ENCODE results near the gene PRKAG2.

Gene PRKAG2

DNA sequence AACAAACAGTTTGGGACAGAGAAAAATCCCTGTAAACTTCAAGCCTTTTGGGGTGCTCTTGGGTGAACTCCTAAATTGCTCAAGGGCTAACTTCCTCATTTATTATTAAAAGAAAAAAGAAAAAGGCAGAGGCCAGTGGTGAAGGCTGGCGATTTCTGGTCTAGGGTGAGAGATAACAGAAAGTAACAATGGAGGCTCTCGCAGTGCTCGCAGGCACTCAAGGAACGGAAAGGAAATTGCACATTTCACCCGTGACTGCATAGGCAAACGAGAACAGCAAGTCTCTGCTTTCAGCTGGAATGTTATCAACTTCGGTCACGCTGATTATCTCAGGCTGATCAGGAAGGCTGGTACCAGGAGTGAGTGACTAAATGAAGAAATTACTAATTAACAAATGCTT, 70.7 kb downstream of the PRKAG2 start:
- in situ Hi-C loops (cut with MboI; ENCODE audit: low sequenced_read_pairs): no loop called here

- in situ Hi-C loops (cut with MboI; ENCODE audit: low sequenced_read_pairs): no loop called here
These were observed 71.7 kb downstream of the PRKAG2 start for GRCh38 chr7:151805191-151805590.

- in situ Hi-C loops (cut with MboI; ENCODE audit: low sequenced_read_pairs): no loop called here
These were observed 72.2 kb downstream of the PRKAG2 start for GRCh38 chr7:151804756-151805155.

GRCh38 chr7:151803841-151804240, 73.1 kb downstream of the PRKAG2 start:
- in situ Hi-C loops (cut with MboI; ENCODE audit: low sequenced_read_pairs): no loop called here

GRCh38 chr7:151802469-151802846, 74.5 kb downstream of the PRKAG2 start:
- in situ Hi-C loops (cut with MboI; ENCODE audit: low sequenced_read_pairs): no loop called here

GRCh38 chr7:151801782-151802468, 75.0 kb downstream of the PRKAG2 start:
- in situ Hi-C loops (cut with MboI; ENCODE audit: low sequenced_read_pairs): no loop called here

DNA sequence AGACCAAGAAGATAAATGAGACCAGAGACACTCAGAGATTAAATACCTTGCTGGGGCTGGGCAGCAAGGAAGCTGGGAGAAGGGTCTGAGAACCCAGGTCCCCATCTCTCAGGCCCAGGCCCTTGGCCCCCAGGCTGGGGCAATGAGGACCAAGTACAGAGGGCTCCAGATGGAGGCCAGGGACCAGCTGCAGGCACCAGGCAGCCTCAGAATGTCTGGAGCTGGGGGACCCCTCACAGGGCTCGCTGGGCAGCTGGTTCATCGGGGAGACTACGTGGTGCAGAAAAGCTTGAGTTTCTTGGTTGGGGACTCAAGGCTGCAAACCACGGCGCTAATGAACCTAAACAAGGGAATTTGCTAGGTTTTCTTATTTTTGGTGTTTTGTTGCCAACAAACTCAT, 75.6 kb downstream of the PRKAG2 start:
- in situ Hi-C loops (cut with MboI; ENCODE audit: low sequenced_read_pairs): no loop called here

DNA sequence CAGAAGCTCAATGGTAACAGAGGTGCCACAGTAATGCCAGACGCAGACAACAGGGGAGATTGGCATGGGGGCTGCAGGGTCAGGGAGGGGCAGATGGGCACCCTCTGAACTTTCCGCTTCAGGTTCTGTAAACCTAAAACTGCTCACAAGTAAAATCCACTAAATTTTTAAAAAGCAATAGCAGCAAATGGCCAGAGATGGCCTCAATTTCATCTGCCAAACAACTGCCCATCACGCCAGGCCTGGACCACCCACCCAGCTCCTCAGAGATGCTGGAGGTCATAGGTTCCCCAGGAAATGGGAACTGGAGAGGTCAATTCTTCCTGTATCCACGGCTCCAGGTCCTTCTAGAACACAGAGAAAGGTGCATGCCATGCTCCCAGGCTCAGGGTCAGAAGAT, 76.1 kb downstream of the PRKAG2 start:
- in situ Hi-C loops (cut with MboI; ENCODE audit: low sequenced_read_pairs): no loop called here

GRCh38 chr7:151800391-151800790, 76.5 kb downstream of the PRKAG2 start:
- in situ Hi-C loops (cut with MboI; ENCODE audit: low sequenced_read_pairs): no loop called here

GRCh38 chr7:151799506-151799905, 77.4 kb downstream of the PRKAG2 start:
- in situ Hi-C loops (cut with MboI; ENCODE audit: low sequenced_read_pairs): loop anchor here (25.0 kb wide), 1 partner anchor 138 kb away; no protein-coding TSS in a partner anchor

GRCh38 chr7:151798851-151799448, 78.0 kb downstream of the PRKAG2 start:
- in situ Hi-C loops (cut with MboI; ENCODE audit: low sequenced_read_pairs): loop anchor here (25.0 kb wide), 1 partner anchor 138 kb away; no protein-coding TSS in a partner anchor

DNA sequence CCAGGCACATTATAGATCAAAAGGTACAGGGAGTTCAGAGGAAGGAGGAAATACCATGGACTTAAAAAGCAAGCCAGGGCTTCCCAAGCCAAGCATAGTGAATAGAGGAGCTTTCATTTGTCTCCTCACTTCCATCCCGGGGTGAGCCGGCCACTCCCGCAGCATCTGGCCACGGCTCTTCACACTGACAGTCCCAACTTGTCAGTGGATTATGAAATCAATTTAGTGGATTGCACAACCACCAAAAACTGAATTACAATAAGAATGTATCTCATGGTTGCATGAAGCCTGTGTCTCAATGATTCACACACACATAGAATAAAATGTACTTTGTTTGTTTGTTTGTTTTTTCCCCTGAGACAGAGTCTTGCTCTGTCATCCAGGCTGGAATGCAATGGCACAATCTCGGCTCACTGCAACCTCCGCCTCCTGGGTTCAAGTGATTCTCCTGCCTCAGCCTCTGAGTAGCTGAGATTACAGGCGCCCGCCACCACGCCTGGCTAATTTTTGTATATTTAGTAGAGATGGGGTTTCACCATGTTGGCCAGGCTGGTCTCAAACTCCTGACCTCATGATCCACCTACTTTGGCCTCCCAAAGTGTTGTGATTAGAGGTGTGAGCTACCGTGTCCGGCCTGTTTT, 79.1 kb downstream of the PRKAG2 start:
- in situ Hi-C loops (cut with MboI; ENCODE audit: low sequenced_read_pairs): loop anchor here (25.0 kb wide), 1 partner anchor 140 kb away; no protein-coding TSS in a partner anchor

- in situ Hi-C loops (cut with MboI; ENCODE audit: low sequenced_read_pairs): loop anchor here (25.0 kb wide), 1 partner anchor 140 kb away; no protein-coding TSS in a partner anchor
These were observed 79.9 kb downstream of the PRKAG2 start for GRCh38 chr7:151796871-151797537.

- in situ Hi-C loops (cut with MboI; ENCODE audit: low sequenced_read_pairs): loop anchor here (25.0 kb wide), 1 partner anchor 141 kb away; no protein-coding TSS in a partner anchor
These were observed 80.6 kb downstream of the PRKAG2 start for GRCh38 chr7:151796091-151796870.

- in situ Hi-C loops (cut with MboI; ENCODE audit: low sequenced_read_pairs): loop anchor here (25.0 kb wide), 1 partner anchor 142 kb away; no protein-coding TSS in a partner anchor
These were observed 81.6 kb downstream of the PRKAG2 start for GRCh38 chr7:151795168-151795811.

DNA sequence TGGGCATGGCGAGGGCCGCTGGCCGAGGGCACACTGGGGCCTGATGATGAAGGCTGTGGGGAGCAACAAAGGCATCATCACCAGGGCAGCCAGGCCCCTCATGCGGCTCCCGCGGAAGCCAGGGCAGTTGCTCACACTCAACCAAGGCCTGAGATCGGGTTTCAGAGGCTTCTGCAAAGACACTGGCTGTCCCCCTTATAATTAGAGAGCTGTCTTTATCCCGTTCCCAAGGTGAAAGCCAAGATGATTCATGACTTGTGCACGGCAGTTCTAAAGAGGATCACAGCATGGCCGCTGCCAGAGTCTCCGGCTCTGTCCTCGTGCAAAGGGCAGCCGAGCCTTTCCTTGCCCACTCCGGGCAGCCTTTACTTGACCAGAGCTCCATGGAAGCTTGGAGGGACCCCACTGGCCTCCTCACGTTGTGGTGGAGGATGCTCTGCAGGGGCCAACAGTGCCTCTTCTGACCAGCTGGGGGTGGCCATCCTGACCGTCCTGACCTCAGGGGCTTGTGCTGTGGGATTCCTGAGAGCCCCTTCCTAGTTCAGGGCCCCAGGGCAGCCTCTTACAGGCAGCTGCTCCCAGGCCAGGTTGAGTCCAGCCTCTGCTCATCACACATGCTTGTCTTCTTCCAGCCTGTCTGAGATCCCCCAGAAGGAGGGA, 82.3 kb downstream of the PRKAG2 start:
- in situ Hi-C loops (cut with MboI; ENCODE audit: low sequenced_read_pairs): loop anchor here (25.0 kb wide), 1 partner anchor 143 kb away; no protein-coding TSS in a partner anchor

- in situ Hi-C loops (cut with MboI; ENCODE audit: low sequenced_read_pairs): loop anchor here (25.0 kb wide), 1 partner anchor 143 kb away; no protein-coding TSS in a partner anchor
These were observed 82.9 kb downstream of the PRKAG2 start for GRCh38 chr7:151793991-151794507.

DNA sequence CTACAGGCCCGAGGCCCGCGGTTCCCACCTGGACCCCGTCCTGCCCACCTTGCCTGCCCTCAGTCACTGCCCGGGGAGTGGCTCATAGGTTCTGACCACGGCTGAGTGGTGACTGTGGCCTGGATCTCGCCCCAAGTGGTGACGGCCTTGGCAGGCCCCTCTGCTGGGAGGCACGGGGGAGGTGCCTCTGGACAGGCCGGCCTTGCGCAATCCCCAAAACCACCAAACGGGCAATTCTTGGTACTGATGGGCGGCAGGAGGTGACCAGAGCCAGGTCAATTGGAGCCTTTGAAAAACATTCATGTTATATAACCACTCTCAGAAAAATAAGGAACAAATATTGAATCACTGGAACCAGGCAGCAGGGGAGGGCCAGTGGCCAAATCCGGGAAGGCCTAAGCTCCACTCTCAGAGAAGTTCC, 83.4 kb downstream of the PRKAG2 start:
- in situ Hi-C loops (cut with MboI; ENCODE audit: low sequenced_read_pairs): loop anchor here (25.0 kb wide), 1 partner anchor 144 kb away; no protein-coding TSS in a partner anchor

GRCh38 chr7:151792636-151793035, 84.3 kb downstream of the PRKAG2 start:
- in situ Hi-C loops (cut with MboI; ENCODE audit: low sequenced_read_pairs): loop anchor here (25.0 kb wide), 1 partner anchor 145 kb away; no protein-coding TSS in a partner anchor

Measured in HL-60/S4 (cell line).